Measurements from ENCODE around the gene CFDP1. TPM values are rescaled to one million over a fixed set of nuclear protein-coding genes. Genes with fewer than 3 reads are reported as not detected.

Gene CFDP1
- total and polyA plus RNA-seq, 2 of the 13 experiments (the other 11 are each of a cell fraction or from before 2014, with no cell fraction given), result 78.6 to 153 TPM

GRCh38 chr16:75262104-75262799, 171.1 kb downstream of the CFDP1 start (continued):
- TF ChIP-seq ZNF775 (CRISPR knock-in tag; IDR thresholded peaks at IDR 0.05; ENCODE audit: borderline replicate concordance), result 0 out of 2 replicates have a peak, but pooled peaks have one; percentile 30
- no peak for TF ChIP-seq U2AF2 (IDR thresholded peaks at IDR 0.05; ENCODE audit: low read depth, low read length)
- no peak for TF ChIP-seq ZNF17 (CRISPR knock-in tag; IDR thresholded peaks at IDR 0.05)
- TF ChIP-seq CENPX (CRISPR knock-in tag; IDR thresholded peaks at IDR 0.05), result no peak
- TF ChIP-seq, protein P1, sequence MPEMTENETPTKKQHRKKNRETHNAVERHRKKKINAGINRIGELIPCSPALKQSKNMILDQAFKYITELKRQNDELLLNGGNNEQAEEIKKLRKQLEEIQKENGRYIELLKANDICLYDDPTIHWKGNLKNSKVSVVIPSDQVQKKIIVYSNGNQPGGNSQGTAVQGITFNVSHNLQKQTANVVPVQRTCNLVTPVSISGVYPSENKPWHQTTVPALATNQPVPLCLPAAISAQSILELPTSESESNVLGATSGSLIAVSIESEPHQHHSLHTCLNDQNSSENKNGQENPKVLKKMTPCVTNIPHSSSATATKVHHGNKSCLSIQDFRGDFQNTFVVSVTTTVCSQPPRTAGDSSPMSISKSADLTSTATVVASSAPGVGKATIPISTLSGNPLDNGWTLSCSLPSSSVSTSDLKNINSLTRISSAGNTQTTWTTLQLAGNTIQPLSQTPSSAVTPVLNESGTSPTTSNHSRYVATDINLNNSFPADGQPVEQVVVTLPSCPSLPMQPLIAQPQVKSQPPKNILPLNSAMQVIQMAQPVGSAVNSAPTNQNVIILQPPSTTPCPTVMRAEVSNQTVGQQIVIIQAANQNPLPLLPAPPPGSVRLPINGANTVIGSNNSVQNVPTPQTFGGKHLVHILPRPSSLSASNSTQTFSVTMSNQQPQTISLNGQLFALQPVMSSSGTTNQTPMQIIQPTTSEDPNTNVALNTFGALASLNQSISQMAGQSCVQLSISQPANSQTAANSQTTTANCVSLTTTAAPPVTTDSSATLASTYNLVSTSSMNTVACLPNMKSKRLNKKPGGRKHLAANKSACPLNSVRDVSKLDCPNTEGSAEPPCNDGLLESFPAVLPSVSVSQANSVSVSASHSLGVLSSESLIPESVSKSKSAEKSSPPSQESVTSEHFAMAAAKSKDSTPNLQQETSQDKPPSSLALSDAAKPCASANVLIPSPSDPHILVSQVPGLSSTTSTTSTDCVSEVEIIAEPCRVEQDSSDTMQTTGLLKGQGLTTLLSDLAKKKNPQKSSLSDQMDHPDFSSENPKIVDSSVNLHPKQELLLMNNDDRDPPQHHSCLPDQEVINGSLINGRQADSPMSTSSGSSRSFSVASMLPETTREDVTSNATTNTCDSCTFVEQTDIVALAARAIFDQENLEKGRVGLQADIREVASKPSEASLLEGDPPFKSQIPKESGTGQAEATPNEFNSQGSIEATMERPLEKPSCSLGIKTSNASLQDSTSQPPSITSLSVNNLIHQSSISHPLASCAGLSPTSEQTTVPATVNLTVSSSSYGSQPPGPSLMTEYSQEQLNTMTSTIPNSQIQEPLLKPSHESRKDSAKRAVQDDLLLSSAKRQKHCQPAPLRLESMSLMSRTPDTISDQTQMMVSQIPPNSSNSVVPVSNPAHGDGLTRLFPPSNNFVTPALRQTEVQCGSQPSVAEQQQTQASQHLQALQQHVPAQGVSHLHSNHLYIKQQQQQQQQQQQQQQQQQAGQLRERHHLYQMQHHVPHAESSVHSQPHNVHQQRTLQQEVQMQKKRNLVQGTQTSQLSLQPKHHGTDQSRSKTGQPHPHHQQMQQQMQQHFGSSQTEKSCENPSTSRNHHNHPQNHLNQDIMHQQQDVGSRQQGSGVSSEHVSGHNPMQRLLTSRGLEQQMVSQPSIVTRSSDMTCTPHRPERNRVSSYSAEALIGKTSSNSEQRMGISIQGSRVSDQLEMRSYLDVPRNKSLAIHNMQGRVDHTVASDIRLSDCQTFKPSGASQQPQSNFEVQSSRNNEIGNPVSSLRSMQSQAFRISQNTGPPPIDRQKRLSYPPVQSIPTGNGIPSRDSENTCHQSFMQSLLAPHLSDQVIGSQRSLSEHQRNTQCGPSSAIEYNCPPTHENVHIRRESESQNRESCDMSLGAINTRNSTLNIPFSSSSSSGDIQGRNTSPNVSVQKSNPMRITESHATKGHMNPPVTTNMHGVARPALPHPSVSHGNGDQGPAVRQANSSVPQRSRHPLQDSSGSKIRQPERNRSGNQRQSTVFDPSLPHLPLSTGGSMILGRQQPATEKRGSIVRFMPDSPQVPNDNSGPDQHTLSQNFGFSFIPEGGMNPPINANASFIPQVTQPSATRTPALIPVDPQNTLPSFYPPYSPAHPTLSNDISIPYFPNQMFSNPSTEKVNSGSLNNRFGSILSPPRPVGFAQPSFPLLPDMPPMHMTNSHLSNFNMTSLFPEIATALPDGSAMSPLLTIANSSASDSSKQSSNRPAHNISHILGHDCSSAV (CRISPR knock-in tag; IDR thresholded peaks at IDR 0.05; ENCODE audit: borderline replicate concordance), result peak; percentile 44; the same call in 1 of the 2 replicates
- TF ChIP-seq ZNF326 (CRISPR knock-in tag; IDR thresholded peaks at IDR 0.05; ENCODE audit: borderline replicate concordance), result no peak
- TF ChIP-seq THRA (CRISPR knock-in tag; IDR thresholded peaks at IDR 0.05; ENCODE audit: borderline replicate concordance), result peak; percentile 87; the same call in 1 of the 2 replicates
- TF ChIP-seq ZNF879 (CRISPR knock-in tag; IDR thresholded peaks at IDR 0.05), result no peak
- TF ChIP-seq, protein P2, sequence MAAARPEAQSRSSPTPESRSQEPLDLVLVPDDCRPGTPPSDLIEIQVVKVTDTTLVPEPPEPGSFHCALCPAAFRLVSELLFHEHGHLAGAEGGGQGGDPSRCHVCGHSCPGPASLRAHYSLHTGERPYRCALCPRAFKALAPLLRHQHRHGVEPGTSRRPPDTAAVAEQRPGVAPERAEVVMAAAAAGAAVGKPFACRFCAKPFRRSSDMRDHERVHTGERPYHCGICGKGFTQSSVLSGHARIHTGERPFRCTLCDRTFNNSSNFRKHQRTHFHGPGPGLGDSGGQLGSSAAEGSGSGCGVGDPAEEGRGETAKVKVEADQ (CRISPR knock-in tag; IDR thresholded peaks at IDR 0.05; ENCODE audit: borderline replicate concordance), result no peak; the same call in 1 of the 2 replicates
- TF ChIP-seq, protein P3, sequence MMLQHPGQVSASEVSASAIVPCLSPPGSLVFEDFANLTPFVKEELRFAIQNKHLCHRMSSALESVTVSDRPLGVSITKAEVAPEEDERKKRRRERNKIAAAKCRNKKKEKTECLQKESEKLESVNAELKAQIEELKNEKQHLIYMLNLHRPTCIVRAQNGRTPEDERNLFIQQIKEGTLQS (CRISPR knock-in tag; IDR thresholded peaks at IDR 0.05), result 0 out of 2 replicates have a peak, but pooled peaks have one; percentile 35
- no peak for TF ChIP-seq RFX3 (CRISPR knock-in tag; IDR thresholded peaks at IDR 0.05)
- no peak for TF ChIP-seq SUZ12 (IDR thresholded peaks at IDR 0.05; ENCODE audit: low read depth, low read length)
- peak; percentile 77 for TF ChIP-seq SRSF1 (optimal IDR thresholded peaks at IDR 0.05; ENCODE audit: low read depth, low read length)
- peak; percentile 88 for TF ChIP-seq SSRP1 (CRISPR knock-in tag; IDR thresholded peaks at IDR 0.05)
- TF ChIP-seq ZNF605 (CRISPR knock-in tag; IDR thresholded peaks at IDR 0.05), result peak; percentile 41
- TF ChIP-seq NONO (IDR thresholded peaks at IDR 0.05), result no peak
- TF ChIP-seq NONO (CRISPR knock-in tag; conservative IDR thresholded peaks at IDR 0.05), result peak; percentile 35; the same call in 1 of the 2 replicates

All from HepG2 (cell line).